MCF 10A (cell line): ENCODE data around the gene GLT1D1. TPM values are rescaled to one million over a fixed set of nuclear protein-coding genes. Genes with fewer than 3 reads are reported as not detected.
"Not testable (repeated sequence)": the region's sequence is repeated elsewhere in the genome, so short reads cannot be mapped to it uniquely, and the experiment has no call there.

Experiments used
- Bru-seq: library from RNA; stranded (reverse); fragments of 400-500 nt; gene quantifications from one replicate; lab custom pipeline; 2021; lab: Mats Ljungman, UMichigan
- BruChase-seq, 2 experiments: library from RNA; stranded (reverse); fragments of 400-500 nt; gene quantifications; one replicate each; lab custom pipeline; 2021; lab: Mats Ljungman, UMichigan
- BruUV-seq: library from RNA; stranded (reverse); fragments of 400-500 nt; replicated peaks from 2 replicates; lab custom pipeline; 2021; lab: Mats Ljungman, UMichigan
- CTCF ChIA-PET: fragments of 300-600 bp; sonication (Branson Sonifier 250); formaldehyde crosslinking; extraction: SDS; loops from one replicate; lab custom pipeline; 2021; ENCODE audit warnings: antibody characterized with exemption, inconsistent platforms; lab: Yijun Ruan, JAX
- POLR2A ChIA-PET: fragments of 300-600, 350-650 bp; sonication (Branson Sonifier 250); formaldehyde crosslinking; extraction: SDS; loops from one replicate; lab custom pipeline; 2020; ENCODE audit warnings: antibody characterized with exemption, inconsistent platforms; lab: Yijun Ruan, JAX
- DNase-seq: peaks from one replicate; pipeline ENCODE4 v3.0.0-alpha.2; 2018; ENCODE audit not compliant: unreplicated experiment
- H3K27ac Mint-ChIP-seq: one replicate; pipeline ENCODE4 v1.8.0; 2022; ENCODE audit warnings: mild to moderate bottlenecking, low read depth, mixed read lengths; ENCODE audit not compliant: unreplicated experiment
- H3K27me3 Mint-ChIP-seq: one replicate; pipeline ENCODE4 v1.8.0; 2022; ENCODE audit warnings: mixed read lengths; ENCODE audit not compliant: insufficient read depth, unreplicated experiment
- H3K36me3 Mint-ChIP-seq: one replicate; pipeline ENCODE4 v1.8.0; 2022; ENCODE audit warnings: mild to moderate bottlenecking, moderate library complexity, mixed read lengths; ENCODE audit not compliant: insufficient read depth, unreplicated experiment
- H3K4me1 Mint-ChIP-seq: one replicate; pipeline ENCODE4 v1.8.0; 2022; ENCODE audit warnings: mixed read lengths; ENCODE audit not compliant: insufficient read depth, unreplicated experiment
- H3K4me3 Mint-ChIP-seq: one replicate; pipeline ENCODE4 v1.8.0; 2022; ENCODE audit warnings: mild to moderate bottlenecking, moderate library complexity, mixed read lengths; ENCODE audit not compliant: unreplicated experiment
- H3K9me3 Mint-ChIP-seq: one replicate; pipeline ENCODE4 v1.8.0; 2022; ENCODE audit warnings: mixed read lengths; ENCODE audit not compliant: unreplicated experiment
- CTCF ChIP-seq: fragments of 200-600 bp; IDR thresholded peaks from one replicate; pipeline ENCODE4 v1.8.0; 2022; ENCODE audit warnings: antibody characterized with exemption, mild to moderate bottlenecking; ENCODE audit not compliant: unreplicated experiment
- intact Hi-C: fragments of 100-400 bp; cut with micrococcal nuclease; formaldehyde crosslinking; loops from 2 replicates; pipeline ENCODE4 v1.14.1; 2022
- long read RNA-seq: library from polyadenylated mRNA; stranded (forward); transcript quantifications from one replicate; pipeline ENCODE4 v2.0.0, GENCODE V29; 2022
- total RNA-seq: library from RNA; stranded (reverse); gene quantifications from 2 replicates; pipeline ENCODE4 v1.2.3, GENCODE V29; 2022

The GLT1D1 gene
- total RNA-seq (not detected in 2 replicates), Bru-seq, nascent RNA (percentile 6 among the genes with signal in this experiment), BruChase-seq, experiment 1, labeled RNA remaining after a 6-hour chase (percentile 7 among the genes with signal in this experiment), BruChase-seq, experiment 2, labeled RNA remaining after a 2-hour chase (percentile 10 among the genes with signal in this experiment)
- long read RNA-seq: 0 reads

GRCh38 chr12:128852885-128853599 lies at the start of gene GLT1D1:
Gene GLT1D1, plus strand, starts transcription at chr12:128853478. Its CDS starts 104 bp downstream, at chr12:128853582.
- intact Hi-C loops: no loop called here
- DNase-seq: no peak
- ChIA-PET CTCF (no interaction called here), POLR2A (no interaction called here)
- no peak for TF ChIP-seq CTCF
- no peaks in the 10 kb centered on the region for H3K36me3 Mint-ChIP-seq
- H3K4me3 Mint-ChIP-seq: no peak within 1 kb of the TSS
- BruUV-seq: no TSS peak
- no peak within 1 kb of the TSS for H3K27ac Mint-ChIP-seq
- H3K9me3 Mint-ChIP-seq: peaks cover 14% of the 10 kb centered on the region
- no peaks in the 10 kb centered on the region for H3K27me3 Mint-ChIP-seq
- no peaks in the 10 kb centered on the region for H3K4me1 Mint-ChIP-seq

GRCh38 chr12:128803788-128804187 lies 49.5 kb upstream of the GLT1D1 start:
- ChIA-PET CTCF (no interaction called here), POLR2A (no interaction called here)
- H3K4me3 Mint-ChIP-seq: no peak overlapping the region
- peaks cover 79% of the 10 kb centered on the region for H3K36me3 Mint-ChIP-seq
- no peak for TF ChIP-seq CTCF
- no peak overlapping the region for H3K27ac Mint-ChIP-seq
- H3K27me3 Mint-ChIP-seq: no peaks in the 10 kb centered on the region
- intact Hi-C loops: no loop called here
- H3K4me1 Mint-ChIP-seq: peaks cover 12% of the 10 kb centered on the region
- BruUV-seq: no TSS peak
- no peaks in the 10 kb centered on the region for H3K9me3 Mint-ChIP-seq
- DNase-seq: no peak

GRCh38 chr12:128804762-128805161 lies 48.5 kb upstream of the GLT1D1 start:
- Mint-ChIP-seq H3K27ac (no peak overlapping the region), H3K4me3 (no peak overlapping the region), H3K9me3 (no peaks in the 10 kb centered on the region), H3K36me3 (peaks cover 77% of the 10 kb centered on the region), H3K27me3 (no peaks in the 10 kb centered on the region), H3K4me1 (peaks cover 12% of the 10 kb centered on the region)
- no peak for TF ChIP-seq CTCF
- ChIA-PET CTCF (no interaction called here), POLR2A (interaction anchor here (1.6 kb wide), 1 partner anchor 19 kb away, joined by 6 read pairs; the partner anchor contains the start of gene SLC15A4)
- intact Hi-C loops: no loop called here
- DNase-seq: no peak
- no TSS peak for BruUV-seq

GRCh38 chr12:128805406-128805805 lies 47.9 kb upstream of the GLT1D1 start:
- peaks cover 77% of the 10 kb centered on the region for H3K36me3 Mint-ChIP-seq
- not testable (repeated sequence) for H3K9me3 Mint-ChIP-seq

More at GRCh38 chr12:128805406-128805805, 47.9 kb upstream of the GLT1D1 start:
- POLR2A ChIA-PET: interaction anchor here (1.6 kb wide), 1 partner anchor 18 kb away, joined by 6 read pairs; the partner anchor contains the start of gene SLC15A4
- DNase-seq, CTCF ChIA-PET, BruUV-seq, H3K4me3 Mint-ChIP-seq, H3K27ac Mint-ChIP-seq, H3K27me3 Mint-ChIP-seq, intact Hi-C loops: not testable (repeated sequence)
- H3K4me1 Mint-ChIP-seq: peaks cover 17% of the 10 kb centered on the region
